Activated naive CD4-positive, alpha-beta T cell treated with anti-CD3 and anti-CD28 coated beads, Interleukin-2, amount 10 ng/mL, durations not matched to agents 7 days and 5 days (primary cell): ENCODE data around the gene TOP2B.

Source experiments
- CTCF ChIA-PET: fragments of 350-600 bp; sonication (Branson Sonifier 250); formaldehyde crosslinking; loops from one replicate; lab custom pipeline; 2021; ENCODE audit warnings: antibody characterized with exemption; lab: Charles Lee
- DNase-seq: peaks from one replicate; pipeline ENCODE4 v3.0.0-alpha.2; 2020
- H3K27ac Mint-ChIP-seq: one replicate; pipeline ENCODE4 v1.8.0; 2021; ENCODE audit warnings: mild to moderate bottlenecking, moderate library complexity, mixed read lengths
- H3K27me3 Mint-ChIP-seq: one replicate; pipeline ENCODE4 v1.8.0; 2021; ENCODE audit warnings: mild to moderate bottlenecking, mixed read lengths
- H3K36me3 Mint-ChIP-seq: one replicate; pipeline ENCODE4 v1.8.0; 2021; ENCODE audit warnings: mixed read lengths
- H3K4me1 Mint-ChIP-seq: one replicate; pipeline ENCODE4 v1.8.0; 2021; ENCODE audit warnings: mixed read lengths
- H3K4me3 Mint-ChIP-seq: one replicate; pipeline ENCODE4 v1.8.0; 2021; ENCODE audit warnings: mild to moderate bottlenecking, moderate library complexity, mixed read lengths
- H3K9me3 Mint-ChIP-seq: one replicate; pipeline ENCODE4 v1.8.0; 2021; ENCODE audit warnings: mixed read lengths

TOP2B gene

DNA sequence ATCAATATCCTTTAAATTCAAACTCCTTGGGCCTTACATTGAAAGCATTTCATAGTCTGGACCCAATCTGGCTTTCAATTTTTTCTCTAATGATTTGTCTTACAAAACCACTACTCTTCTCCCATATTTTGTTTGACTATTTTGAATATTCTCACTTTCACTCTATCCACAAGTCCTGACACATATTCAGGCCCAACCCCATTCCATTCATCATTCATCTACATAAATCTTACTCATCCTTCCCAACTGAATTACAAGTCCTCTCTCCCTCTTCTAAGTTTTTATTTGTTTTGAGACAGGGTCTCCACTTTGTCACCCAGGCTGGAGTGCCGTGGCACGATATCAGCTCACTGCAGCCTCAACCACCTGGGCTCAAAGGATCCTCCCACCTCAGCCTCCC lies 43.6 kb downstream of the TOP2B start:
- H3K4me1 Mint-ChIP-seq, result no peaks in the 10 kb centered on the region
- no peaks in the 10 kb centered on the region for H3K9me3 Mint-ChIP-seq
- H3K36me3 Mint-ChIP-seq, result peaks cover 57% of the 10 kb centered on the region
- H3K27ac Mint-ChIP-seq, result no peak overlapping the region
- no peak overlapping the region for H3K4me3 Mint-ChIP-seq
- H3K27me3 Mint-ChIP-seq, result no peaks in the 10 kb centered on the region
- no peak for DNase-seq
- CTCF ChIA-PET, result interaction anchor here (0.6 to 1.1 kb wide), 2 partner anchors 27 to 211 kb away, joined by 3 read pairs; no protein-coding TSS in a partner anchor

- no peaks in the 10 kb centered on the region for H3K27me3 Mint-ChIP-seq
- no peak for DNase-seq
- no peak overlapping the region for H3K4me3 Mint-ChIP-seq
- peaks cover 54% of the 10 kb centered on the region for H3K36me3 Mint-ChIP-seq
- no peak overlapping the region for H3K27ac Mint-ChIP-seq
- no peaks in the 10 kb centered on the region for H3K4me1 Mint-ChIP-seq
- CTCF ChIA-PET, result interaction anchor here (0.6 to 1.1 kb wide), 3 partner anchors 28 to 237 kb away, joined by 3 read pairs; no protein-coding TSS in a partner anchor
- no peaks in the 10 kb centered on the region for H3K9me3 Mint-ChIP-seq
Observed at GRCh38 chr3:25620493-25620892, 44.2 kb downstream of the TOP2B start.

DNA sequence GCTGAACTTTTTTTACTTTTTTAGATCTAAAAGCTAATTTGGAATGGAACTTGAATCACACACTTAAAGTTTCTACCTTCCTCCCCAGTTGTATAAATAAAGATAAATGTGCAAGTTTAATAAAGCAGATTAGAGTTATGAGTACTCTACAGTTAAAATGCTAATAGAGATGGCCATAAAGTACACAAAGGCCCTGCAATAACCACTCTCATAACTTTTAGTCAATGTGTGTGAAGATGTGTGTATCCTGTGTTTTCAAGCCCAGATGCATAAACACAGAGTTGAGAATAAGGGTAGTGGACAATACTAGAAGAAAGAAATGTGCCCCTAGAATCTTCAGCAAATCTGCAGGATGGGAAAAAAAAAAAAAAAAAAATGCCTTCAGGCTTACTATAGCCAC lies 45.3 kb downstream of the TOP2B start:
- CTCF ChIA-PET, result no interaction called here
- no peaks in the 10 kb centered on the region for H3K9me3 Mint-ChIP-seq
- H3K36me3 Mint-ChIP-seq, result peaks cover 45% of the 10 kb centered on the region
- no peak overlapping the region for H3K4me3 Mint-ChIP-seq
- DNase-seq, result no peak
- peak overlapping the region; percentile 76 for H3K27ac Mint-ChIP-seq
- H3K4me1 Mint-ChIP-seq, result no peaks in the 10 kb centered on the region
- no peaks in the 10 kb centered on the region for H3K27me3 Mint-ChIP-seq

- no peaks in the 10 kb centered on the region for H3K4me1 Mint-ChIP-seq
- no peak overlapping the region for H3K4me3 Mint-ChIP-seq
- H3K9me3 Mint-ChIP-seq, result no peaks in the 10 kb centered on the region
- H3K27ac Mint-ChIP-seq, result no peak overlapping the region
- H3K36me3 Mint-ChIP-seq, result peaks cover 44% of the 10 kb centered on the region
- no peak for DNase-seq
- CTCF ChIA-PET, result interaction anchor here (0.8 kb wide), 1 partner anchor 22 kb away, joined by 3 read pairs; no protein-coding TSS in a partner anchor
- H3K27me3 Mint-ChIP-seq, result no peaks in the 10 kb centered on the region
Observed at GRCh38 chr3:25618028-25618427, 46.7 kb downstream of the TOP2B start.

DNA sequence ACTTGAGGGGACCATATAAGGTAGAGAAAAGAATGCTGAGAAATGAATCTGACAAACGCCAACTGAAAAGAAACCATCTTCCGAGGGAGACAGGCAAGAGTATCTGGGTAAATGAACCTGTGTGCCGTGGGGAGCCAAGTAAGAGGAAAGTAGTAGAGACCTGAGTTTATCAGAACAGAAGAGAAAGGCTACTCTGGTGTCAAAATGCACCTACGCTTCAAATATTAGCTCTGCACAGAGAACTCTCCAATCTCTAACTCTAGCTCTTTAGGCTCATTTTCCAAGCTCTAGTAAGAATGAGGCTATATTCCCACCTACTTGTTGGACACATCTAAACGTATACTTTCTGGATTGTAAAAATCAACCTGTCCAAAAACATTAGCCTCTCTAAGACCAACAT lies 53.5 kb downstream of the TOP2B start:
- no peak for DNase-seq
- Mint-ChIP-seq H3K27ac (no peak overlapping the region), H3K4me1 (peaks cover 10% of the 10 kb centered on the region), H3K4me3 (no peak overlapping the region), H3K36me3 (peaks cover 46% of the 10 kb centered on the region), H3K9me3 (no peaks in the 10 kb centered on the region), H3K27me3 (no peaks in the 10 kb centered on the region)
- CTCF ChIA-PET, result interaction anchor here (1.4 kb wide), 1 partner anchor 16 kb away, joined by 5 read pairs; no protein-coding TSS in a partner anchor

DNA sequence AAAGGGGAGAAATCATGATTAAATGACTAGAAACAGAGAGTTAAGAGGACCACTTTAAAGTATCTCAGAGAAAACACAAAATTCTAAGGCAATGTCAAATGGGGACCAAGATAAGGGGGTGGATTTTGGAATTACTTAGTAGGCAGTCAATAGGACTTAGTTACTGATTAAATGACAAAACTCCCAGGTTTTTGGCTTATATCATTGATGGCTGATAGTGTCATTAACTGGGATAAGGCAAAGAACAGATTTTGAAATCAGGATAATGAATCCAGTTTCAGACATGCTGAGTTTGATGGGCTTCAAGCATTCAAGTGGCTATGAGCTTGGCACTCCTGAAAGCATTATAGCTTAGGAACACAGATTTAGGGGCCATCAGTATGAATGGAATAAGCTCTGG lies 53.9 kb downstream of the TOP2B start:
- no peak overlapping the region for H3K4me3 Mint-ChIP-seq

GRCh38 chr3:25610167-25610566 lies 54.5 kb downstream of the TOP2B start:
- H3K4me3 Mint-ChIP-seq, result no peak overlapping the region
- H3K4me1 Mint-ChIP-seq, result peaks cover 10% of the 10 kb centered on the region
- CTCF ChIA-PET, result no interaction called here
- peaks cover 51% of the 10 kb centered on the region for H3K36me3 Mint-ChIP-seq
- DNase-seq, result no peak
- no peaks in the 10 kb centered on the region for H3K27me3 Mint-ChIP-seq
- H3K9me3 Mint-ChIP-seq, result no peaks in the 10 kb centered on the region
- peak overlapping the region; percentile 70 for H3K27ac Mint-ChIP-seq

More for the DNA sequence above, 53.9 kb downstream of the TOP2B start:
- Mint-ChIP-seq H3K36me3 (peaks cover 47% of the 10 kb centered on the region), H3K27me3 (no peaks in the 10 kb centered on the region), H3K27ac (peak overlapping the region; percentile 13), H3K9me3 (no peaks in the 10 kb centered on the region), H3K4me1 (peaks cover 10% of the 10 kb centered on the region)
- CTCF ChIA-PET, result interaction anchor here (1.4 kb wide), 1 partner anchor 16 kb away, joined by 5 read pairs; no protein-coding TSS in a partner anchor
- DNase-seq, result no peak

GRCh38 chr3:25604107-25604805 lies 60.5 kb downstream of the TOP2B start:
- Mint-ChIP-seq H3K27me3 (no peaks in the 10 kb centered on the region), H3K4me1 (no peaks in the 10 kb centered on the region), H3K4me3 (no peak overlapping the region), H3K9me3 (no peaks in the 10 kb centered on the region), H3K36me3 (peaks cover 54% of the 10 kb centered on the region), H3K27ac (peak overlapping the region; percentile 33)
- CTCF ChIA-PET, result interaction anchor here (0.9 to 1.4 kb wide), 4 partner anchors 8 to 62 kb away, joined by 3 to 5 read pairs (median 4); no protein-coding TSS in a partner anchor
- DNase-seq, result no peak

DNA sequence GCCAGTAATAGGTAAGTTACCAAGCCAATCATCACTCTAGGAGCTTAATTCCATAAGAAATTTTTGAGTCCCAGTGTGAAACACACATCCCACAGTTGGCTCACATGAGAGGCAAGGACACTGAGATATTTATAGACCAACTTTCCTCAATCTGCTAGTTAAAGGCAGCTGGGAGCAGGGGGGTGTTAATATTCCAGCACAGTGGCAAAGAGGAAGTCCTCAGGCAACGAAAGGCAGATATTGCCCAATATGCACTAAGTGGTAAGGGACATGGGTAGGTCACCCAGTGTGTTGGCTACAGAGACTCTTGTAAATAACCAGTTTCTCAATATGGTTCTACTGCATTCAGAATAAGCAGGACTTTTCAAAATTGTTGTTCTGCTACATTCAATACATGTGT lies 61.0 kb downstream of the TOP2B start:
- no peak for DNase-seq
- H3K9me3 Mint-ChIP-seq, result no peaks in the 10 kb centered on the region
- peaks cover 57% of the 10 kb centered on the region for H3K36me3 Mint-ChIP-seq
- CTCF ChIA-PET, result interaction anchor here (1.0 to 2.3 kb wide), 4 partner anchors 8 to 10 kb away, joined by 3 to 5 read pairs (median 5); no protein-coding TSS in a partner anchor
- no peaks in the 10 kb centered on the region for H3K4me1 Mint-ChIP-seq
- no peaks in the 10 kb centered on the region for H3K27me3 Mint-ChIP-seq
- no peak overlapping the region for H3K4me3 Mint-ChIP-seq
- no peak overlapping the region for H3K27ac Mint-ChIP-seq

GRCh38 chr3:25597535-25598101 lies 67.1 kb downstream of the TOP2B start:
- Mint-ChIP-seq H3K27me3 (no peaks in the 10 kb centered on the region), H3K4me1 (no peaks in the 10 kb centered on the region), H3K36me3 (peaks cover 27% of the 10 kb centered on the region), H3K4me3 (no peak overlapping the region), H3K9me3 (no peaks in the 10 kb centered on the region), H3K27ac (no peak overlapping the region)
- DNase-seq, result no peak
- CTCF ChIA-PET, result no interaction called here

DNA sequence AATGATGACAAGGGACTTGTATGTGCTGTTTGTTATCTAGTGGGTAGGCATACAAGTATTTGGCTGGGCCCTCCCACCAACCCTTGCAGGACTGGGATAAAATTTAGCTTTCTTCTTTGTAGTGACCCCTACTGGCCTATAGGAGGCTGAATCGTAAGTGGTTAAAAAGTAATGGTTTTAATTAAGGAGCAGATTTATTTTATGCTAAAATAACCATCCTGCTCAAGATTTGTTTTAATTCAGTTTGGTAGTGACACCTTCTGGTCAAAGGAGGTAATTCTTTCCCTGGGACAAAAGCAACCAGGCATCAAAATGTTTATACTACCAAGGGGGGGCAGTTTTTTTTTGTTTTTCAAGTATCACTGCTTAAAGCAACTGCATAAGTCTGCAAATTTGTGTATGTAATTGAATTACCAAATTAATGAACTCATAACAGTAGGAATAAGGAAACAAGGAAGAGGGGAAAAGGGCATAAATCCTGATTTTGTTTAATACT lies 70.7 kb downstream of the TOP2B start:
- Mint-ChIP-seq H3K27ac (no peak overlapping the region), H3K4me3 (no peak overlapping the region), H3K4me1 (no peaks in the 10 kb centered on the region), H3K36me3 (peaks cover 5% of the 10 kb centered on the region), H3K9me3 (no peaks in the 10 kb centered on the region), H3K27me3 (no peaks in the 10 kb centered on the region)
- CTCF ChIA-PET, result interaction anchor here (1.2 to 1.5 kb wide), 5 partner anchors 8 to 133 kb away, joined by 3 to 5 read pairs (median 5); no protein-coding TSS in a partner anchor
- DNase-seq, result no peak

- Mint-ChIP-seq H3K27me3 (no peaks in the 10 kb centered on the region), H3K9me3 (no peaks in the 10 kb centered on the region), H3K4me1 (no peaks in the 10 kb centered on the region), H3K4me3 (no peak overlapping the region), H3K36me3 (no peaks in the 10 kb centered on the region), H3K27ac (no peak overlapping the region)
- CTCF ChIA-PET, result interaction anchor here (0.9 to 1.5 kb wide), 5 partner anchors 8 to 132 kb away, joined by 3 to 5 read pairs (median 5); no protein-coding TSS in a partner anchor
- no peak for DNase-seq
Observed at GRCh38 chr3:25593001-25593400, 71.7 kb downstream of the TOP2B start.

GRCh38 chr3:25592510-25592968 lies 72.2 kb downstream of the TOP2B start:
- no peaks in the 10 kb centered on the region for H3K27me3 Mint-ChIP-seq
- no peak for DNase-seq
- H3K4me3 Mint-ChIP-seq, result no peak overlapping the region
- H3K27ac Mint-ChIP-seq, result no peak overlapping the region
- H3K4me1 Mint-ChIP-seq, result no peaks in the 10 kb centered on the region
- no peaks in the 10 kb centered on the region for H3K36me3 Mint-ChIP-seq
- no peaks in the 10 kb centered on the region for H3K9me3 Mint-ChIP-seq
- CTCF ChIA-PET, result interaction anchor here (0.9 to 1.4 kb wide), 4 partner anchors 8 to 132 kb away, joined by 3 to 5 read pairs (median 5); no protein-coding TSS in a partner anchor

GRCh38 chr3:25589783-25590258 lies 74.9 kb downstream of the TOP2B start:
- no peaks in the 10 kb centered on the region for H3K36me3 Mint-ChIP-seq
- H3K4me1 Mint-ChIP-seq, result no peaks in the 10 kb centered on the region
- DNase-seq, result no peak
- no peak overlapping the region for H3K4me3 Mint-ChIP-seq
- CTCF ChIA-PET, result no interaction called here
- no peaks in the 10 kb centered on the region for H3K9me3 Mint-ChIP-seq
- H3K27ac Mint-ChIP-seq, result no peak overlapping the region
- no peaks in the 10 kb centered on the region for H3K27me3 Mint-ChIP-seq
